DOHH2 (cell line): Measurements from ENCODE around the gene RNF130.

Experiments
- EZH2phosphoT487 ChIP-seq: fragments of 200-600 bp; sonication (generic); IDR thresholded peaks from 2 replicates; pipeline ENCODE4 v1.6.1; 2017; ENCODE audit warnings: borderline replicate concordance, mild to moderate bottlenecking, antibody characterized with exemption, low read length, moderate library complexity, mixed read lengths
- TF ChIP-seq, protein P1 (sequence below): fragments of 200-600 bp; sonication (generic); IDR thresholded peaks from one replicate; pipeline ENCODE4 v1.5.1; 2014; ENCODE audit warnings: antibody characterized with exemption, mild to moderate bottlenecking, low read depth, low read length; ENCODE audit not compliant: poor library complexity, severe bottlenecking

DNA sequence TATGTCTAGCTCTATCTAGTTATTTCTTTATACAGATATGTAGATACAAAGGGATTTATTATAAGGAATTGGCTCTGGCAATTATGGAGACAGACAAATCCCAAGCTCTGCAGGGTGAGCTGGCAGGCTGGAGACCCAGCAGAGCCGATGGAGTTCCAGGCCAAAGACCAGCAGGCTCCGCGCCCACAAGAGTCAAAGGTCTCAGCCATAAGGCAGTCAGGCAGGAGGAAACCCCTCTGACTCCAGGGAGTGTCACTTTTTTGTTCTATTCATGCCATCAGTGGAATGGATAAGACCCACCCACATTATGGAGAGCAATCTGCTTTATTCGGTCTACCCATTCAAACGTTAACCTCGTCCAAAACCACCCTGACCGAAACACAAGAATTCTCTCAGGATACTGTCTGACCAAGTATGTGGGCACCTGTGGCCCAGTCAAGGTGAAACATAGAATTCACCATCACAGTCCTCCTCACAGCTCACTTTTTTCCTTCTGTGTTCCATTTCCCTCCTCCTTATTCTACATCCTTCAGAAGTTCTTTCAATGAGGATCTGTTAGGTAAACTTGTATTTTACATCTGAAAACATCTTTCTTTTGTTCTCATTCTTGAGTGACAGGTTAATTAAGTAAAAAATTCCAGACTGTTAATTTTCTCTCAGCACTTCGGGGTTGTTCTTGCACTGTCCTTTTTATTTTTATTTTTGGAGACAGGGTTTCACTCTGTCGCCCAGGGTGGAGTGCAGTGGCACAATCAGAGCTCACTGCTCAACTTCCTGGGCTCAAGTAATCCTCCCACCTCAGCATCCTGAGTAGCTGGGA lies 21.2 kb downstream of the RNF130 start:
- TF ChIP-seq, protein P1, sequence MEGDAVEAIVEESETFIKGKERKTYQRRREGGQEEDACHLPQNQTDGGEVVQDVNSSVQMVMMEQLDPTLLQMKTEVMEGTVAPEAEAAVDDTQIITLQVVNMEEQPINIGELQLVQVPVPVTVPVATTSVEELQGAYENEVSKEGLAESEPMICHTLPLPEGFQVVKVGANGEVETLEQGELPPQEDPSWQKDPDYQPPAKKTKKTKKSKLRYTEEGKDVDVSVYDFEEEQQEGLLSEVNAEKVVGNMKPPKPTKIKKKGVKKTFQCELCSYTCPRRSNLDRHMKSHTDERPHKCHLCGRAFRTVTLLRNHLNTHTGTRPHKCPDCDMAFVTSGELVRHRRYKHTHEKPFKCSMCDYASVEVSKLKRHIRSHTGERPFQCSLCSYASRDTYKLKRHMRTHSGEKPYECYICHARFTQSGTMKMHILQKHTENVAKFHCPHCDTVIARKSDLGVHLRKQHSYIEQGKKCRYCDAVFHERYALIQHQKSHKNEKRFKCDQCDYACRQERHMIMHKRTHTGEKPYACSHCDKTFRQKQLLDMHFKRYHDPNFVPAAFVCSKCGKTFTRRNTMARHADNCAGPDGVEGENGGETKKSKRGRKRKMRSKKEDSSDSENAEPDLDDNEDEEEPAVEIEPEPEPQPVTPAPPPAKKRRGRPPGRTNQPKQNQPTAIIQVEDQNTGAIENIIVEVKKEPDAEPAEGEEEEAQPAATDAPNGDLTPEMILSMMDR = no peak
- TF ChIP-seq EZH2phosphoT487 = no peak
